Activated CD8-positive, alpha-beta memory T cell treated with anti-CD3 and anti-CD28 coated beads, Interleukin-2, amount 50 U/mL, for 48 hours (primary cell): ENCODE measurements around the gene GRIA1.

Experiments
- DNase-seq: peaks from one replicate; pipeline ENCODE4 v3.0.0-alpha.2; 2020

The GRIA1 gene

GRCh38 chr5:153617190-153617589 lies 126.7 kb downstream of the GRIA1 start:
- DNase-seq, result no peak

- DNase-seq, result no peak
These were observed 127.8 kb downstream of the GRIA1 start for GRCh38 chr5:153618307-153618706.

GRCh38 chr5:153618867-153619266 lies 128.4 kb downstream of the GRIA1 start:
- no peak for DNase-seq

GRCh38 chr5:153619771-153620170 lies 129.3 kb downstream of the GRIA1 start:
- no peak for DNase-seq

- no peak for DNase-seq
These were observed 132.7 kb downstream of the GRIA1 start for GRCh38 chr5:153623124-153623523.

GRCh38 chr5:153623751-153624450 lies 133.4 kb downstream of the GRIA1 start:
- DNase-seq, result no peak

GRCh38 chr5:153624451-153624765 lies 133.9 kb downstream of the GRIA1 start:
- DNase-seq, result no peak

- no peak for DNase-seq
These were observed 135.4 kb downstream of the GRIA1 start for GRCh38 chr5:153625826-153626354.

- no peak for DNase-seq
These were observed 136.4 kb downstream of the GRIA1 start for GRCh38 chr5:153626836-153627235.

GRCh38 chr5:153629027-153629895 lies 138.8 kb downstream of the GRIA1 start:
- DNase-seq, result no peak

GRCh38 chr5:153630546-153630945 lies 140.1 kb downstream of the GRIA1 start:
- DNase-seq, result no peak

- DNase-seq, result no peak
These were observed 142.3 kb downstream of the GRIA1 start for GRCh38 chr5:153632748-153633290.

- no peak for DNase-seq
These were observed 146.4 kb downstream of the GRIA1 start for GRCh38 chr5:153636670-153637451.

- no peak for DNase-seq
These were observed 149.8 kb downstream of the GRIA1 start for GRCh38 chr5:153640293-153640692.

- DNase-seq, result no peak
These were observed 150.8 kb downstream of the GRIA1 start for GRCh38 chr5:153641183-153641688.

GRCh38 chr5:153654504-153655200 lies 164.2 kb downstream of the GRIA1 start:
- no peak for DNase-seq

- no peak for DNase-seq
These were observed 164.7 kb downstream of the GRIA1 start for GRCh38 chr5:153655201-153655510.

GRCh38 chr5:153658149-153658548 lies 167.7 kb downstream of the GRIA1 start:
- no peak for DNase-seq

- DNase-seq, result no peak
These were observed 168.1 kb downstream of the GRIA1 start for GRCh38 chr5:153658606-153659005.

GRCh38 chr5:153659039-153659736 lies 168.7 kb downstream of the GRIA1 start:
- no peak for DNase-seq

GRCh38 chr5:153660919-153661318 lies 170.4 kb downstream of the GRIA1 start:
- DNase-seq, result no peak

GRCh38 chr5:153661897-153662296 lies 171.4 kb downstream of the GRIA1 start:
- DNase-seq, result no peak
